Activated CD8-positive, alpha-beta T cell treated with anti-CD3 and anti-CD28 coated beads, Interleukin-2, amount 10 ng/mL, durations not matched to agents 7 days and 5 days (primary cell): ENCODE data around the gene CREB1. TPM values are rescaled to one million over a fixed set of nuclear protein-coding genes. Genes with fewer than 3 reads are reported as not detected.

Experiments used
- ATAC-seq: fragments of 150-1000 bp; cut with Tn5 transposase; one replicate; pipeline ENCODE4 v1.10.0; 2021; ENCODE audit warnings: moderate library complexity
- CTCF ChIA-PET: fragments of 350-600 bp; sonication (Branson Sonifier 250); formaldehyde crosslinking; loops from one replicate; lab custom pipeline; 2021; ENCODE audit warnings: antibody characterized with exemption; lab: Charles Lee
- POLR2A ChIA-PET: fragments of 350-600 bp; sonication (Branson Sonifier 250); formaldehyde crosslinking; loops from one replicate; lab custom pipeline; 2021; ENCODE audit warnings: antibody characterized with exemption; lab: Charles Lee
- DNase-seq: peaks from one replicate; pipeline ENCODE4 v3.0.0-alpha.2; 2020
- H3K27ac Mint-ChIP-seq: one replicate; pipeline ENCODE4 v1.8.0; 2021; ENCODE audit warnings: mild to moderate bottlenecking, mixed read lengths
- H3K27me3 Mint-ChIP-seq: one replicate; pipeline ENCODE4 v1.8.0; 2021; ENCODE audit warnings: low read depth, mixed read lengths
- H3K36me3 Mint-ChIP-seq: one replicate; pipeline ENCODE4 v1.8.0; 2021; ENCODE audit warnings: low read depth, mixed read lengths
- H3K4me1 Mint-ChIP-seq: one replicate; pipeline ENCODE4 v1.8.0; 2021; ENCODE audit warnings: low read depth, mixed read lengths
- H3K4me3 Mint-ChIP-seq: one replicate; pipeline ENCODE4 v1.8.0; 2021; ENCODE audit warnings: mild to moderate bottlenecking, mixed read lengths
- H3K9me3 Mint-ChIP-seq: one replicate; pipeline ENCODE4 v1.8.0; 2022; ENCODE audit warnings: mixed read lengths; ENCODE audit not compliant: insufficient read depth
- total RNA-seq, 2 experiments: library from RNA; stranded (reverse); gene quantifications; one replicate each; pipeline ENCODE4 v1.2.3, GENCODE V29; 2021

Gene CREB1
- total RNA-seq, 2 experiments from 2014 or later: 87.6 to 103 TPM

DNA sequence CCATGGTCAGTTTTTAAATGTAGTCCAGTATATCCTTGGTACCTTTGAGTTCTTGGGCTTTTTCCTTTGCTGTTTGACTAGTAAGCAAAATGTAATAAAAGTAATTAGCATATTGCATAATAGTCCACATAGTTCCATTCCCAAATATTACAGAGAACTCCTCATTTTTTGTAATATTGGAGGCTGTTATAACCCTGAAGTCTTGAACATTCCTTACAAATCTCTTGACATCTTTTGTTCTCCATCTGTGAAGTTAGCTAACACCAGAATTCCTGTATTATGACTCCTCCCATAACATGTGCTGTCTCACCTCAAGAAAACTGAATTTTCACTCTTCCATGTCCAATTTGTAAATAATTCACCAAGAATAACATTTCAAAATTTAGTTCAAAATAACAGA lies 17.1 kb downstream of the CREB1 start:
- ChIA-PET POLR2A (interaction anchor here (0.8 kb wide), 1 partner anchor 13 kb away, joined by 4 read pairs; no protein-coding TSS in a partner anchor), CTCF (interaction anchor here (1.0 kb wide), 2 partner anchors 15 to 79 kb away, joined by 3 read pairs; no protein-coding TSS in a partner anchor)
- no peak for DNase-seq
- ATAC-seq: no peak
- no peak overlapping the region for H3K27ac Mint-ChIP-seq
- H3K36me3 Mint-ChIP-seq: peaks cover 29% of the 10 kb centered on the region
- H3K4me1 Mint-ChIP-seq: peaks cover 16% of the 10 kb centered on the region
- no peaks in the 10 kb centered on the region for H3K27me3 Mint-ChIP-seq
- H3K9me3 Mint-ChIP-seq: no peaks in the 10 kb centered on the region
- no peak overlapping the region for H3K4me3 Mint-ChIP-seq

- ATAC-seq: no peak
- Mint-ChIP-seq H3K4me3 (no peak overlapping the region), H3K36me3 (peaks cover 19% of the 10 kb centered on the region), H3K27me3 (no peaks in the 10 kb centered on the region), H3K27ac (no peak overlapping the region), H3K4me1 (peaks cover 12% of the 10 kb centered on the region), H3K9me3 (no peaks in the 10 kb centered on the region)
- ChIA-PET POLR2A (interaction anchor here (0.6 to 1.5 kb wide), 2 partner anchors 18 to 246 kb away, joined by 3 to 8 read pairs; no protein-coding TSS in a partner anchor), CTCF (interaction anchor here (1.0 to 1.5 kb wide), 2 partner anchors 13 to 19 kb away, joined by 3 to 4 read pairs; partner anchors contain the start of gene CREB1)
- DNase-seq: no peak
Measured at GRCh38 chr2:207549145-207549544, 19.4 kb downstream of the CREB1 start.

DNA sequence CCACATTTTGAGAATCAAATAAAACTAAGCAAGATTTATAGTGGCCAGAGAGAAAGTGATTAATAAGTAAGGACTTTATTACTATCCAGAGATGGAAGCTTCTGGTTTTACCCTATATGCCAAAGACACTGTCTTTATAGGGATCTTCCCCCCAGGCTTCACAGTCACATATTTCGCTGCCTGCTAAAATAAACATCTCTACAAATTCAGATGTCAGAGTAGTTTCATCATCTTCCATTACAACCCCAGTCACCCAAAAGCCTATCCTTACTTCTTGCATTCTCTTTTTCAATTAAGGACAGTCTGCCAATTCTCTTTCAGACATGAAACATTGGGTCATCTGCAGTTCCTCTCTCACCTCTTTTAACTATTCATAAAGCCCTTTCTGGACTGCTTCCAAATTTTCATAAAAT lies 28.3 kb downstream of the CREB1 start:
- ATAC-seq (no peak), DNase-seq (no peak)
- Mint-ChIP-seq H3K27me3 (no peaks in the 10 kb centered on the region), H3K9me3 (no peaks in the 10 kb centered on the region), H3K36me3 (peaks cover 48% of the 10 kb centered on the region), H3K4me1 (no peaks in the 10 kb centered on the region), H3K27ac (no peak overlapping the region), H3K4me3 (no peak overlapping the region)
- ChIA-PET POLR2A (no interaction called here), CTCF (no interaction called here)

DNA sequence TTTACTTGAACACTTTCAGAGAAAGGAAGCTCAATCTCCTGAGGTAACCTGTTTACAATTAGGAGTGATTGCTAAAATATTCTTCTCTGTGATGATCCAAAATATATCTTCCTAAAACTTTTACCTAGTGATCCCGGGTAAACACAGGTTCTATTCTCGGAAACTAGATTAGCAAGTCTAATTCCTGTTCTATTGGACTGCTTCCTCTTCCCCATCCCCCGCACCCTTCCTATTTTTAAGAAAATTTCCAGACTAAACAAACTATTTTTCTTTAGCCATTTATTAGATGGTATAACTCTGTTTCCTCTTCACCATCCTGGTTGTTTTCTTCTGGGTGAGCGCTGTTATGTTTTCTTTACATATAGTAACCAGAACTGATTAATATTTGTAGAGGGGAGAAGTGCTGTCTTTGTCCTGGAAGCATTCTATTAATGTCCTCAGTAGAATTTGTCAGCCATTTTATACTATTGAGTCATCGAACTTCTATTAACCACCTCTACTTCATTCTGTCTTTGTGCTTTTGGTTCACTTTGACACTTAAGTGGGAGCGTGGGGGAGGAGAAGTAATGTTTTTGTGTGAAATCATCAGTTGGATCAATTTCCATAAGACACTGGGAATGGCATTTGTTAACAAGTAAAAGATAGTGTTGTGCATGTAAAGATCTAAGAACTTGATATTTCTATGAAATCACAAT lies 31.8 kb downstream of the CREB1 start:
- DNase-seq: no peak
- Mint-ChIP-seq H3K9me3 (no peaks in the 10 kb centered on the region), H3K4me1 (no peaks in the 10 kb centered on the region), H3K27ac (no peak overlapping the region), H3K36me3 (peaks cover 57% of the 10 kb centered on the region), H3K4me3 (no peak overlapping the region), H3K27me3 (no peaks in the 10 kb centered on the region)
- ATAC-seq: no peak
- CTCF ChIA-PET: no interaction called here
- POLR2A ChIA-PET: no interaction called here

- Mint-ChIP-seq H3K27me3 (no peaks in the 10 kb centered on the region), H3K9me3 (no peaks in the 10 kb centered on the region), H3K36me3 (peaks cover 62% of the 10 kb centered on the region), H3K4me1 (no peaks in the 10 kb centered on the region), H3K27ac (no peak overlapping the region), H3K4me3 (no peak overlapping the region)
- no peak for DNase-seq
- ChIA-PET POLR2A (interaction anchor here (1.8 kb wide), 1 partner anchor 59 kb away, joined by 4 read pairs; the partner anchor contains the start of gene METTL21A), CTCF (no interaction called here)
- ATAC-seq: no peak
Measured at GRCh38 chr2:207565736-207566500, 36.2 kb downstream of the CREB1 start.

- Mint-ChIP-seq H3K9me3 (no peaks in the 10 kb centered on the region), H3K36me3 (peaks cover 60% of the 10 kb centered on the region), H3K27me3 (no peaks in the 10 kb centered on the region), H3K4me3 (no peak overlapping the region), H3K4me1 (no peaks in the 10 kb centered on the region), H3K27ac (no peak overlapping the region)
- ChIA-PET CTCF (interaction anchor here (1.0 kb wide), 1 partner anchor 37 kb away, joined by 3 read pairs; no protein-coding TSS in a partner anchor), POLR2A (no interaction called here)
- DNase-seq (no peak), ATAC-seq (no peak)
Measured at GRCh38 chr2:207567671-207568070, 37.9 kb downstream of the CREB1 start.

DNA sequence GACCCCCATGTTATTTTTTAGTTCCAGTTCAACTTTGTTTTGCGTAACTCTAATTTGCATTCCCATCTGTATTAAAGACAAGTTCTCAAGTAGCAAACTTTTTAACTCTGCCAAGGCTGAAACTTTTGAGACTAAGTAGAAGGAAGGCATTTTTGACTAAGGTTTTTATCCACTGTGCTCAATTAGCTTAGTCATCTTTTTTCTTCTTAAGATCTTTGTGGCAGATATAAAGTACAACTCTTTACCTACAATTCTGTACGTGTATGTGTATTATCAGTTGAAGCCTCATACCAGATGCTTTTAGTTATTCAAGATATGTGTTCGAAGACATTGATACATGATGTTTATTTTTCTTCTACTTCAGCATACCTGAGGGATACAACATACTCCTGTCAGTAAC lies 41.6 kb downstream of the CREB1 start:
- DNase-seq (no peak), ATAC-seq (no peak)
- ChIA-PET CTCF (no interaction called here), POLR2A (no interaction called here)
- Mint-ChIP-seq H3K4me1 (no peaks in the 10 kb centered on the region), H3K27ac (no peak overlapping the region), H3K36me3 (peaks cover 65% of the 10 kb centered on the region), H3K9me3 (no peaks in the 10 kb centered on the region), H3K4me3 (no peak overlapping the region), H3K27me3 (no peaks in the 10 kb centered on the region)

GRCh38 chr2:207584952-207585351 lies 55.2 kb downstream of the CREB1 start:
- CTCF ChIA-PET: no interaction called here
- Mint-ChIP-seq H3K27ac (no peak overlapping the region), H3K4me3 (no peak overlapping the region), H3K9me3 (no peaks in the 10 kb centered on the region), H3K36me3 (peaks cover 75% of the 10 kb centered on the region), H3K4me1 (peaks cover 3% of the 10 kb centered on the region), H3K27me3 (no peaks in the 10 kb centered on the region)
- POLR2A ChIA-PET: no interaction called here
- ATAC-seq: no peak
- no peak for DNase-seq

DNA sequence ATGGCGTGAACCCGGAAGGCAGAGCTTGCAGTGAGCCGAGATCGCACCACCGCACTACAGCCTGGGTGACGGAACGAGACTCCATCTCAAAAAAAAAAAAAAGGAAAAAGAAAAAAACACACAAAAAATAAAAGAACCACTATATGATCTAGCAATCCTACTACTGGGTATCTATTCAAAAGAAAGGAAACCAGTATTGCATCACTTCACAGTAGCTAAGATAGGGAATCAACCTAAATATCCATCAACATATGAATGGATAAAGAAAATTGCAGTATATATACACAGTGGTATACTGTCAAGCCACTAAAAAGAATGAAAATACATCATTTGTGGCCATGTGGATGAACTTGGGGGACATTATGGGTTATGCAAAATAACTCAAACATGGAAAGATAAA lies 57.5 kb downstream of the CREB1 start:
- H3K9me3 Mint-ChIP-seq: peaks cover 12% of the 10 kb centered on the region
- DNase-seq (no peak), ATAC-seq (no peak)
- peaks cover 86% of the 10 kb centered on the region for H3K36me3 Mint-ChIP-seq
- no peaks in the 10 kb centered on the region for H3K27me3 Mint-ChIP-seq
- CTCF ChIA-PET: interaction anchor here (1.4 kb wide), 1 partner anchor 54 kb away, joined by 6 read pairs; no protein-coding TSS in a partner anchor
- peaks cover 3% of the 10 kb centered on the region for H3K4me1 Mint-ChIP-seq
- H3K27ac Mint-ChIP-seq: no peak overlapping the region
- H3K4me3 Mint-ChIP-seq: no peak overlapping the region
- POLR2A ChIA-PET: interaction anchor here (1.5 kb wide), 1 partner anchor 38 kb away, joined by 4 read pairs; the partner anchor contains the start of gene METTL21A

- H3K27ac Mint-ChIP-seq: no peak overlapping the region
- no peak overlapping the region for H3K4me3 Mint-ChIP-seq
- peaks cover 88% of the 10 kb centered on the region for H3K36me3 Mint-ChIP-seq
- DNase-seq (no peak), ATAC-seq (no peak)
- H3K27me3 Mint-ChIP-seq: no peaks in the 10 kb centered on the region
- peaks cover 3% of the 10 kb centered on the region for H3K4me1 Mint-ChIP-seq
- CTCF ChIA-PET: no interaction called here
- H3K9me3 Mint-ChIP-seq: peaks cover 16% of the 10 kb centered on the region
- POLR2A ChIA-PET: no interaction called here
Measured at GRCh38 chr2:207589143-207589542, 59.4 kb downstream of the CREB1 start.

- ATAC-seq (no peak), DNase-seq (no peak)
- H3K4me3 Mint-ChIP-seq: no peak overlapping the region
- H3K27me3 Mint-ChIP-seq: no peaks in the 10 kb centered on the region
- H3K9me3 Mint-ChIP-seq: peaks cover 16% of the 10 kb centered on the region
- ChIA-PET CTCF (interaction anchor here (1.5 kb wide), 1 partner anchor 11 kb away, joined by 3 read pairs; no protein-coding TSS in a partner anchor), POLR2A (no interaction called here)
- H3K36me3 Mint-ChIP-seq: peaks cover 67% of the 10 kb centered on the region
- peaks cover 17% of the 10 kb centered on the region for H3K4me1 Mint-ChIP-seq
- H3K27ac Mint-ChIP-seq: no peak overlapping the region
Measured at GRCh38 chr2:207593277-207593676, 63.5 kb downstream of the CREB1 start.
